Fibroblast of skin of right biceps (primary cell): ENCODE measurements around the gene HS2ST1.
"Not testable (repeated sequence)": the region's sequence is repeated elsewhere in the genome, so short reads cannot be mapped to it uniquely, and the experiment has no call there.

Source experiments
- DNase-seq: peaks from one replicate; pipeline ENCODE4 v3.0.0-alpha.2; 2013

Gene HS2ST1

GRCh38 chr1:87028576-87028975 is 114.1 kb downstream of the HS2ST1 start:
- DNase-seq = no peak

- no peak for DNase-seq
Observed at GRCh38 chr1:87030740-87031690, 116.6 kb downstream of the HS2ST1 start.

GRCh38 chr1:87034351-87034750 is 119.9 kb downstream of the HS2ST1 start:
- DNase-seq = no peak

GRCh38 chr1:87039096-87039495 is 124.7 kb downstream of the HS2ST1 start:
- no peak for DNase-seq

- DNase-seq = no peak
Observed at GRCh38 chr1:87042111-87042811, 127.8 kb downstream of the HS2ST1 start.

- DNase-seq = no peak
Observed at GRCh38 chr1:87044424-87044823, 130.0 kb downstream of the HS2ST1 start.

- DNase-seq = peak; percentile 4
Observed at GRCh38 chr1:87044840-87045239, 130.4 kb downstream of the HS2ST1 start.

- peak; percentile 55 for DNase-seq
Observed at GRCh38 chr1:87045761-87046304, 131.4 kb downstream of the HS2ST1 start.

GRCh38 chr1:87046951-87047350 is 132.5 kb downstream of the HS2ST1 start:
- no peak for DNase-seq

GRCh38 chr1:87048237-87048636 is 133.8 kb downstream of the HS2ST1 start:
- no peak for DNase-seq

GRCh38 chr1:87051965-87052364 is 137.5 kb downstream of the HS2ST1 start:
- DNase-seq = no peak

- DNase-seq = no peak
Observed at GRCh38 chr1:87052400-87052799, 138.0 kb downstream of the HS2ST1 start.

GRCh38 chr1:87052961-87053360 is 138.5 kb downstream of the HS2ST1 start:
- no peak for DNase-seq

- DNase-seq = no peak
Observed at GRCh38 chr1:87053446-87053845, 139.0 kb downstream of the HS2ST1 start.

- no peak for DNase-seq
Observed at GRCh38 chr1:87056974-87057373, 142.5 kb downstream of the HS2ST1 start.

- DNase-seq = no peak
Observed at GRCh38 chr1:87058343-87058649, 143.9 kb downstream of the HS2ST1 start.

GRCh38 chr1:87061742-87062156 is 147.3 kb downstream of the HS2ST1 start:
- peak; percentile 46 for DNase-seq

- DNase-seq = no peak
Observed at GRCh38 chr1:87062687-87063086, 148.3 kb downstream of the HS2ST1 start.

GRCh38 chr1:87064309-87064708 is 149.9 kb downstream of the HS2ST1 start:
- DNase-seq = no peak

GRCh38 chr1:87064986-87065385 is 150.6 kb downstream of the HS2ST1 start:
- DNase-seq = no peak

- DNase-seq = not testable (repeated sequence)
Observed at GRCh38 chr1:87066708-87067107, 152.3 kb downstream of the HS2ST1 start.

GRCh38 chr1:87072411-87072810 is 158.0 kb downstream of the HS2ST1 start:
- DNase-seq = no peak

- no peak for DNase-seq
Observed at GRCh38 chr1:87072904-87073303, 158.5 kb downstream of the HS2ST1 start.
